CD4-positive, alpha-beta T cell treated with Interferon gamma for 1 hour (primary cell): Measurements from ENCODE around the gene KCNS1.
"Not testable (repeated sequence)": the region's sequence is repeated elsewhere in the genome, so short reads cannot be mapped to it uniquely, and the experiment has no call there.

Source experiments
- DNase-seq: peaks from one replicate; pipeline ENCODE4 v3.0.0-alpha.2; 2020

The KCNS1 gene

GRCh38 chr20:45073221-45073620 is 27.7 kb downstream of the KCNS1 start:
- DNase-seq, result no peak

GRCh38 chr20:45072066-45072465 is 28.9 kb downstream of the KCNS1 start:
- DNase-seq, result no peak

- DNase-seq, result no peak
Measured at GRCh38 chr20:45070932-45071632, 29.8 kb downstream of the KCNS1 start.

- DNase-seq, result no peak
Measured at GRCh38 chr20:45069261-45069660, 31.7 kb downstream of the KCNS1 start.

- no peak for DNase-seq
Measured at GRCh38 chr20:45067558-45067957, 33.4 kb downstream of the KCNS1 start.

- no peak for DNase-seq
Measured at GRCh38 chr20:45067087-45067486, 33.8 kb downstream of the KCNS1 start.

- no peak for DNase-seq
Measured at GRCh38 chr20:45066372-45066771, 34.6 kb downstream of the KCNS1 start.

GRCh38 chr20:45064812-45065211 is 36.1 kb downstream of the KCNS1 start:
- no peak for DNase-seq

GRCh38 chr20:45063107-45063506 is 37.8 kb downstream of the KCNS1 start:
- not testable (repeated sequence) for DNase-seq

GRCh38 chr20:45061244-45061643 is 39.7 kb downstream of the KCNS1 start:
- DNase-seq, result no peak

GRCh38 chr20:45060294-45060693 is 40.6 kb downstream of the KCNS1 start:
- no peak for DNase-seq

GRCh38 chr20:45059022-45059728 is 41.8 kb downstream of the KCNS1 start:
- DNase-seq, result no peak

GRCh38 chr20:45058168-45058850 is 42.6 kb downstream of the KCNS1 start:
- DNase-seq, result no peak

- no peak for DNase-seq
Measured at GRCh38 chr20:45056473-45057173, 44.3 kb downstream of the KCNS1 start.

- no peak for DNase-seq
Measured at GRCh38 chr20:45055056-45055455, 45.9 kb downstream of the KCNS1 start.

- no peak for DNase-seq
Measured at GRCh38 chr20:45053430-45054351, 47.2 kb downstream of the KCNS1 start.

- peak; percentile 15 for DNase-seq
Measured at GRCh38 chr20:45052698-45053429, 48.1 kb downstream of the KCNS1 start.

GRCh38 chr20:45051204-45052060 is 49.5 kb downstream of the KCNS1 start:
- no peak for DNase-seq

- no peak for DNase-seq
Measured at GRCh38 chr20:45049904-45050471, 50.9 kb downstream of the KCNS1 start.

GRCh38 chr20:45049438-45049837 is 51.5 kb downstream of the KCNS1 start:
- no peak for DNase-seq
